NCI-H526 treated with DMSO at 0.1 percent for 48 hours (cell line): ENCODE measurements around the gene CPPED1.
A peak's percentile ranks its signal among the peaks of the same experiment; 100 is the strongest.
"Not testable (repeated sequence)": the region's sequence is repeated elsewhere in the genome, so short reads cannot be mapped to it uniquely, and the experiment has no call there.

ENCODE experiments used
- DNase-seq: peaks from one replicate; lab custom pipeline; 2025; lab: John Stamatoyannopoulos, UW

The CPPED1 gene, protein sequence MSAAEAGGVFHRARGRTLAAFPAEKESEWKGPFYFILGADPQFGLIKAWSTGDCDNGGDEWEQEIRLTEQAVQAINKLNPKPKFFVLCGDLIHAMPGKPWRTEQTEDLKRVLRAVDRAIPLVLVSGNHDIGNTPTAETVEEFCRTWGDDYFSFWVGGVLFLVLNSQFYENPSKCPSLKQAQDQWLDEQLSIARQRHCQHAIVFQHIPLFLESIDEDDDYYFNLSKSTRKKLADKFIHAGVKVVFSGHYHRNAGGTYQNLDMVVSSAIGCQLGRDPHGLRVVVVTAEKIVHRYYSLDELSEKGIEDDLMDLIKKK

DNA sequence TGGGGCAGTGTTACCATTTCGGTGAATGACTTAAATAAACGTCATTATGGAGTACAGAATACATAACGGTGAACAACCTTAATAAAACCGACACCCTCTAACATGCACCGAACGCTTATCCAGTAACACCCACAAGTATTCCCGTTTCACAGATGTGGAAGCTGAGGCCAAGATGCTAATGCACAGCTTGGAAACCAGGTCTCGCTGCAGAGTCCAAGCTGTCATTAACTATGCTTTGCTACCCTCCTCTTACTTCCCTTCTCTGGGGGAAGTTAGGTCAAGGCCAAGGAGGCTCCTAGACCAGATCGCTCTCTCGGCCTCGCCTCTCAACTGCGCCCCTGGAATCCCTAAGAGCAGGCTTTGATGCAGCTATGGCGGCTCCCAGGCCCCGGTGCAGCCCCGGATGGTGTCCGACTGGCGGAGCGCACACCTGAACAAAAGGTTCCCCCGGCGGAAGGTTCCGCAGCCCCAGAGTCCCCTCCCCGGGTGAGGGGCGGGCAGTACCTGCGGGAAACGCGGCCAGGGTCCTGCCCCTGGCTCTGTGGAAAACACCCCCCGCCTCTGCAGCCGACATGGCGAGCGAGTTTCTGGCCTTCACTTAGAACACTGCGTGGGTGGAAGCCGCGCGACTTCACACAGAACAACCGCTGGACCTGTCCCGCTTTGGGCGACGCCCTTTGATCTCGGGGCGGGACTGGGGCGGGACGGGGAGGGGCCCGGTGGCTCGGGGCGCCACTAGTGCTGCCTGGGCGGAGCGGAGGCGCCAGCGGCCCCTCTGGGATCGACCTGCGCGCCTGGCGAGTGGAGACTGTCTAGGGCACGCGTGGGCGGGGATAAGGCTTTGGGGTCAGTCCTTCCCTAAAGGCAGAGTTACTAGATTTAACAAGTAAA, at the start of gene CPPED1:
Gene CPPED1 (minus strand): TSS at position 685 of the 891 bp plus-strand sequence. CDS start 111 bp downstream, at position 574.
- peak; percentile 53 for DNase-seq

- DNase-seq = no peak
Measured at GRCh38 chr16:12850186-12850585, 46.5 kb upstream of the CPPED1 start.

DNA sequence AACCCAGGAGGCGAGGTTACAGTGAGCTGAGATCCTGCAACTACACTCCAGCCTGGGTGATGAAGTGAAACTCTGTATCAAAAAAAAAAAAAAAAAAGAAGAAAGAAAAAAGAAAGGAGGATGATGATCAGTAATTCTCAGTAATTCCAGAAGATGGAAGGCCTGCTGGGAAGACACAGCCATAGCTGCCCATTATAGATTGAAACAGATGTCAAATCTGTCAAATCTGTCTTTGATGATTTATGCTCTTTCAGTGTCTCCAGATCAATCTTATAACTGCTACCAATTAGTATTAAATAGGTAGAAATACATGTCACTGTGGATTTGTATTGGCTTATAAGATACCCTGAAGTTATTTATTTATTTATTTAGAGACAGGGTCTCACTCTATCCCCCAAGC, 42.9 kb upstream of the CPPED1 start:
- DNase-seq = no peak

GRCh38 chr16:12845282-12845681, 41.6 kb upstream of the CPPED1 start:
- DNase-seq = no peak

GRCh38 chr16:12837756-12838155, 34.1 kb upstream of the CPPED1 start:
- DNase-seq = no peak

DNA sequence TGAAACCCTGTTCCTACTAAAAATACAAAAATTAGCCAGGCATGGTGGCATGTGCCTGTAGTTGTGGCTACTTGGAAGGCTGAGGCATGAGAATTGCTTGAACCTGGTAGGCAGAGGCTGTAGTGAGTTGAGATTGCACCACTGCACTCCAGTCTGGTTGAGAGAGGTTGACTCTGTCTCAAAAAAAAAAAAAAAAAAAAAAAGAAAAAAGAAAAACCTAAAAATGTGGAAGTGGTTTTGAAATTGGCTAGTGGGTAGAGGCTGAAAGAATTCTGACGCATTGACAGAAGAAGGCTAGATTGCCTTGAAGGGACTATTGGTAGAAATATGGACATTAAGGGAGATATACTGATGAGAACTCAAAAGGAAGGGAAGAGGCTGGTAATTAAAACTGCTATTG, 33.6 kb upstream of the CPPED1 start:
- no peak for DNase-seq

DNA sequence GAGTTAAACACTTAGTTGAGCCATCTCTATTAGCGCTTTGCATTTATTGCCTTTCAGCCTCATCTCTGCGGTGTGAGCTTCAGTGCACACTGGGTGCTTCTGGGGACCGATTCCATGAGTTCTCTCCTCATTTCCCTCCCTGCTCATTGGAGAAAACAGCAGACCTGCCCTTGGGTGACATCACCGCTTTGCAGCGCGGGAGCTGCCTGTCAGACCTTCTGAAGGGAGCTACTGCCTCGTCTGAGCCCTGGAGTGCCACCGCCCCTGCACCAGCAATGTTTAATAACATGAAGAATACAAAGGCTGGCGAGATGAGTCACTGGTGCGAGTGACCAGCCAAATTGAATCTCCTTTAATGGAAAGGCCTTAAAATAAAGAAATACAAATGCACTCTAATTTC, 30.2 kb upstream of the CPPED1 start:
- no peak for DNase-seq

DNA sequence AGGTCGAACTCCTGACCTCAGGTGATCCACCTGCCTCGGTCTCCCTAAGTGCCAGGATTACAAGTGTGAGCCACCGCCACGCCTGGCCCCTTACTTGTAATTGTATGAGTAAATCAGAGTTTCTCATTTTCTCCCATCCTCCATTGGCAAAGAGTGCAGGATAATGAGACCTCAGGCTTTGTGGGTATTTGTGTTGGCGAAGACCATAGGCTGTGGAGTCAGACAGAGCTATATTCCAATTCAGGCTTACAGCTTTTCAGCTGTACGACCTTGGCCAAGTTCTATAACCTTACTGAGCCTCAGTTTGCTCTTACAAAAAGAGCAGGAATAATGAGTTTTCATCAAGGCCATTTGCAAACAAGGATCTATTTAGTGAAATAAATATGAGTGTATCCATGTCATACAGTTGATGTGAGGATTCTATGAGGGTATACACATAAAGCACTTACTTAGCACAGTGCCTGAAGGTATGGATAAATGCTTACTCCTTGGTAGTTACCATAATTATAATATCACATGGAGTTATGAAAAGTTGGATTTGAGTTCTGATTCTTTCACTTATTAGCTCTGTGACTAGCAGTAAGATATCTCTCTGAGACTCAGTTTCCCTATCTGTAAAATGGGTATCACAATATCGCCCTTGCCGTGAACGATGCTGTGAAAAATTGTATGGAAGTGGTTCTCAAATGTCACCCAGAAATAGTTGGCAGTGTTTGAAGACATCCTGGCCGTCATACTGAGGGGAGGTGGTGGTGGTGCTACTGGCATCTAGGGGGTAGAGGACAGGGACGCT, 25.6 kb upstream of the CPPED1 start:
- no peak for DNase-seq

DNA sequence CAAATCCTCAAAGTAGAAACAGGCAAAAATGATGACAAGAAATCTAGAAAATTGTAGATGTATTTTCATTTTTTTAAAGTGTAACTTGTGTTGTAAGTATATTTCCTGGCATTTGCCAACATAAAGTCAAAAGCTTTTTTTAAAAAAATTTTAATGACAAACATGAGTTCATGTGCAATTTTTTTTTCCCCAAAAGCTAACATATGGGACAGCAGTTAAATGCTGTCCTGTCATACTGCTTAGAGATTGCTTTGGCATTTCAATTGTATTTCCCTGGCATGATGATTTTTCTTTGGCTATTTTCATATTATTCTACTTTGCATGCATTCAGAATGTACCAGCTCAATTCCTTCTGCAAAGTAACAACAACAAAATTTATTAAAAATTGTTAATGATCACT, 24.5 kb upstream of the CPPED1 start:
- no peak for DNase-seq

DNA sequence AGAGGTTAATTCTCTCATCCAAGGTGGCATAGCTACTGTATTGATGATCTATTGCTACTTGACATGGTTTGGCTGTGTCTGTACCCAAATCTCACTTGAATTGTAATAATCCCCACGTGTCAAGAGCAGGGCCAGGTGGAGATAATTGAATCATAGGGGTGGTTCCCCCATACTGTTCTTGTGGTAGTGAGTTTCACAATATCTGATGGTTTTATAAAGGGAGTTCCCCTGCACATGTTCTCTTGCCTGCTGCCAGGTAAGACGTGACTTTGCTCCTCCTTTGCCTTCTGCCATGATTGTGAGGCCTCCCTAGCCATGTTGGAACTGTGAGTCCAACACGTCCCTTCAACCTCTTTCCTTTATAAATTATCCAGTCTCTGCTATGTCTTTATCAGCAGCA, 22.9 kb upstream of the CPPED1 start:
- no peak for DNase-seq

GRCh38 chr16:12819126-12820117, 15.7 kb upstream of the CPPED1 start:
- peak; percentile 12 for DNase-seq

GRCh38 chr16:12818326-12818725, 14.6 kb upstream of the CPPED1 start:
- no peak for DNase-seq

GRCh38 chr16:12816791-12817214, 13.1 kb upstream of the CPPED1 start:
- not testable (repeated sequence) for DNase-seq

- DNase-seq = no peak
Measured at GRCh38 chr16:12815361-12815760, 11.7 kb upstream of the CPPED1 start.

GRCh38 chr16:12813734-12814133, 10.0 kb upstream of the CPPED1 start:
- not testable (repeated sequence) for DNase-seq

DNA sequence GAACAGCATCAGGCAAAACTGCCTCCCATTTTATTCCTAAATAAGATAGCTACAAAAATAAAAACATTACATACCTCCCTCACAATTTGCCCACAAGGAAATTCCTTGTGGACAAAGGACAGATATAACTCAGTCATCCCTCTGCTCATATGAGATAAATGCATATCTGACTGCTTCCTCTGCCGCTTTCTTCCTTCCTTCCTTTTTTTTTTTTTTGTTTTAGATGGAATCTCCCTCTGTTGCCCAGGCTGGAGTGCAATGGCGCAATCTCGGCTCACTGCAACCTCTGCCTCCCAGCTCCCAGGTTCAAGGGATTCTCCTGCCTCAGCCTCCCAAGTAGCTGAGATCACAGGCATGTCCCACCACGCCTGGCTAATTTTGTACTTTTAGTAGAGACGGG, 9.6 kb upstream of the CPPED1 start:
- not testable (repeated sequence) for DNase-seq

DNA sequence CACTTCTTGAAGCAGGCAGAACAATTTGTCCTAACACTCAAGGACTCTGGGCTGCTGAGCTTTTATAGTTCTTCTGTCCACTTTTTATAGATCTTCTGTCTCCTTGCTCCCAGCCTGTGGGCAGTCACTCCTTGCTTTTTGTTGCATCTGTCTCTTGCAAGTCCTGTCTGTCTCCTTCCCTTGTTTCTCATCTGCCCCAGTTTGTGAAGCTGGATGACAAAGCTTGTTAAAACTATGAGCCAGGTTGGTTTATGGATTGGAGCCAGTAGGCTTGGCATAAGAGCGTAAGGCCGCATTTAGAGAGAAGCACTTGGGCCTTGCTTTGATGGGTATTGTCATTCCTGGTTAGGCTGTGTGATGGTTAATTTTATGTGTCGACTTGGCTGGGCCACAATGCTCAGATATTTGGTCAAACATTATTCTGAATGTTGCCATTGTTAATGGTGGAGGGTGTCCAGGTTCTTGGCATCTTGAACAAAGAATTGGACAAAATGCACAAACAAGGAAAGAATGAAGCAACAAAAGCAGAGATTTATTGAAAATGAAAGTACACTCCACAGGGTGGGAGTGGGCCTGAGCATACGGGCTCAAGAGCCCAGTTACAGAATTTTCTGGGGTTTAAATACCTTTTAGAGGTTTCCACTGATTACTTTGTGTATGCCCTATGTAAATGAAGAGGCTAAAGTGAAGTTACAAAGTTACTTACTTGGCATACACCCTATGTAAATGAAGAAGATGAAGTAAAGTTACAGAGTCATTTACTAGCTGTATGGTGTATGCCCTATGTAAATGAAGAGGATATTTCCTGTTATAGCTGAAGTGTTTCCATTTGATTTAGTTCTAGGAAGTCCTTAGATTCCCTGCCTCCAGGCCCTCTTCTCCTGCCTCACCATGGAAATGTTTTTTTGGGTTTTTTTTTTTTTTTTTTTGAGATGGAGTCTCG, 8.0 kb upstream of the CPPED1 start:
- DNase-seq = no peak

DNA sequence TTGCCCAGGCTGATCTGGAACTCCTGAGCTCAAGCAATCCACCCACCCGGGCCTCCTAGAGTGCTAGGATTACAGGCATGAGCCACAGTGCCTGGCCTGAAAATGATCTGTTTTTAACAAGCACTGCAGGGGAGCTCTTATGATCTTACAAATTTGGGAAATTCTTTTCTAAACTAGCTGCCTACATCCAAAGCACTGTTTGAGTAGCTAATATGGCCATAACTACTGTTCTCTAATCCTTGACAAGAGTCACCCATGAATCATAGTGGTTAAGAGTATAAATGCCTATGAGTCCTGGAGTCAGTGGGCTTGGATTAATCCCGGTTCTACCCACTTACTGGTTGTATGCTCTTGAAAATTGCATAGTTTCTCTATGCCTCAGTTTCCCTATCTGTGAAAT, 1.4 kb upstream of the CPPED1 start:
- no peak for DNase-seq

DNA sequence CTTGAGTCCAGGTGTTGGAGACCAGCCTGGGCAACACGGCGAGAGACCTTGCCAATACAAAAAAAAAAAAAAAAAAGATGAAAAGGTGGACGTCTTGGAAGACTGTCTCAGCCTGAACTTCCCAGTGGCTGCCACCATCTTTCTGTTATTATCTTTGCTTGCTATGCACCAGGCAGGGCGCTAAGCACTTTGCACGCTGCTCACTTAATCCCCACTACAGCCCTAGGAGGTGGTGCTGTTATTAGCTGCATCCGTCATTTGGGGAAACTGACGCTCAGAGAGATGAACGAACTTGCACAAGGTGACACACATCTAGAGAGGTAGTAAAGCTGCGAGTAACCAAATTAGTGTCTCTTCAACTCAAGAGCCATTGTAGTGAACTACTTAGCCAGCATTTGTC, 708 bp upstream of the CPPED1 start:
- DNase-seq = no peak

DNA sequence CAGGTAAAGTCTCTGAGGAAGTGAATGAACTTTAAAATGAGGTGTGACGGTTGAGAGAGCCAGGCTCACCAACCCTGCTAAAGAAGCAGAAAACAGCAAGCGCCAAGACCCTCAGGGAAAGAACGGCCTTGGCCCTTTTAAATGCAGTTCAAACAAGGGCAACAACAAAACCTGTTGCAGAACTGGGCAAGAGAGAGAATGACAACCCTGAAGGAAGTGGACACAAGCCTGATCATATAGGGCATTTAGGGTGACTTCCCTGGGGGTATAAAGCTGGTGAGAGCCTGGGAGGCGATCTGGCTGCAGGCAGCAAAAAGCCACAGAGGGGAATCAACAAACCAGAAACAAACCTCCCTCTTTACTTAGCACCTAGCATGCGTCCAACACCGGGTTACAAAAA, 1.0 kb downstream of the CPPED1 start:
- no peak for DNase-seq
